ENCODE results near the gene C1QB.

DNA sequence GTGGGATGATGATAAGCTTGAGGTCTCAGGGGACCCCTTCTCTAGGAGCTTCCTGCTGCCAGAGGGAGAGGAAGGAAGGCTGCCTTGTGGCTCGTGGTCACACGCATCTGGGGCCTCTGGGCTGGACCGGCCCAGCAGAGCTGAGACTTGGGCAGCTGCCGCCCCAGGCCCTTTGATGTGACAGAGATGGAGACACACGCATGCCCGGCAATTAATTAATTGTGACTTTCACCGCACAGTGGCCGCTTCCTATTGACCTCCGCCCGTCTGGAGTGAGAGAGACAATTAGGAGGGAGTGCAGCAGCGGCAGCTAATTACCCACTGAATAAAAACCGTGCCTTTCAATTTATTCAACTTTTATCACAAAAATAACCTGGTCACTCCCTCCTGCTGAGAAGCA, 33.2 kb upstream of the C1QB start:
- TF ChIP-seq, protein P1, sequence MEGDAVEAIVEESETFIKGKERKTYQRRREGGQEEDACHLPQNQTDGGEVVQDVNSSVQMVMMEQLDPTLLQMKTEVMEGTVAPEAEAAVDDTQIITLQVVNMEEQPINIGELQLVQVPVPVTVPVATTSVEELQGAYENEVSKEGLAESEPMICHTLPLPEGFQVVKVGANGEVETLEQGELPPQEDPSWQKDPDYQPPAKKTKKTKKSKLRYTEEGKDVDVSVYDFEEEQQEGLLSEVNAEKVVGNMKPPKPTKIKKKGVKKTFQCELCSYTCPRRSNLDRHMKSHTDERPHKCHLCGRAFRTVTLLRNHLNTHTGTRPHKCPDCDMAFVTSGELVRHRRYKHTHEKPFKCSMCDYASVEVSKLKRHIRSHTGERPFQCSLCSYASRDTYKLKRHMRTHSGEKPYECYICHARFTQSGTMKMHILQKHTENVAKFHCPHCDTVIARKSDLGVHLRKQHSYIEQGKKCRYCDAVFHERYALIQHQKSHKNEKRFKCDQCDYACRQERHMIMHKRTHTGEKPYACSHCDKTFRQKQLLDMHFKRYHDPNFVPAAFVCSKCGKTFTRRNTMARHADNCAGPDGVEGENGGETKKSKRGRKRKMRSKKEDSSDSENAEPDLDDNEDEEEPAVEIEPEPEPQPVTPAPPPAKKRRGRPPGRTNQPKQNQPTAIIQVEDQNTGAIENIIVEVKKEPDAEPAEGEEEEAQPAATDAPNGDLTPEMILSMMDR (conservative IDR thresholded peaks at IDR 0.05), result no peak
- no peak for TF ChIP-seq EZH2 (IDR thresholded peaks at IDR 0.05; ENCODE audit: low read depth)
